ENCODE measurements around the gene LPP.

DNA sequence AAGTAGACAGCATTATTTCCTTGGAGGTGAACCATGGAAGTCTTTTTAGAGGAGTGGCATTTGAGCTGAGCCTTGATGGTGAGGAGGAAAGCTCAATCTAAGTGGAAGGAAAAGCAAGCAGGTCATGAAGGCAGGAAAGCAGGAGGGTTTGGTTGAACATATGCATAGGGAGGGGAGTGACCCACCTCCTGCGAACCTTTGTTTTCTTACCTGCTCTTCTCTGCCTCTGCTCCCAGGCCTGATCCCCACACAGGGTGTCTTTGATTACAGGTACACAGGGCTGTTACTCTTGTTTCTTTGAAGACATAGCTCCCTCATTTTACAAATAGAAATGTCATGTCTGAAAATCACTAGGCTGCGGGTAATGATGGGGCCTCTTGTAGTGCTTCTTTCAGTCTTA lies 769.7 kb downstream of the LPP start:
- TF ChIP-seq, protein P1, sequence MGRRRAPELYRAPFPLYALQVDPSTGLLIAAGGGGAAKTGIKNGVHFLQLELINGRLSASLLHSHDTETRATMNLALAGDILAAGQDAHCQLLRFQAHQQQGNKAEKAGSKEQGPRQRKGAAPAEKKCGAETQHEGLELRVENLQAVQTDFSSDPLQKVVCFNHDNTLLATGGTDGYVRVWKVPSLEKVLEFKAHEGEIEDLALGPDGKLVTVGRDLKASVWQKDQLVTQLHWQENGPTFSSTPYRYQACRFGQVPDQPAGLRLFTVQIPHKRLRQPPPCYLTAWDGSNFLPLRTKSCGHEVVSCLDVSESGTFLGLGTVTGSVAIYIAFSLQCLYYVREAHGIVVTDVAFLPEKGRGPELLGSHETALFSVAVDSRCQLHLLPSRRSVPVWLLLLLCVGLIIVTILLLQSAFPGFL (CRISPR knock-in tag; IDR thresholded peaks at IDR 0.05): no peak
- no peak for TF ChIP-seq FOXP1 (CRISPR knock-in tag; IDR thresholded peaks at IDR 0.05)
- no peak for TF ChIP-seq FOXJ3 (CRISPR knock-in tag; IDR thresholded peaks at IDR 0.05)

All from K562 (cell line).